HepG2 (cell line): ENCODE measurements around the gene ST8SIA6. TPM values are rescaled to one million over a fixed set of nuclear protein-coding genes. Genes with fewer than 3 reads are reported as not detected.

ENCODE experiments used
- ATAC-seq: fragments of 200-7000 bp; cut with Tn5 transposase; 3 replicates; pipeline ENCODE4 v1.9.1; 2020; ENCODE audit warnings: mild to moderate bottlenecking, moderate library complexity
- BruUV-seq: library from RNA; stranded (reverse); fragments of 400-500 nt; replicated peaks from 2 replicates; lab custom pipeline; 2021; lab: Mats Ljungman, UMichigan
- CTCF ChIA-PET: fragments of 300-600 bp; formaldehyde crosslinking; extraction: SDS; loops from one replicate; lab custom pipeline; 2021; ENCODE audit warnings: low total read pairs, inconsistent platforms, low intra/inter-chr PET ratio; lab: Yijun Ruan, JAX
- POLR2A ChIA-PET: fragments of 350-600 bp; sonication (Branson Sonifier 250); formaldehyde crosslinking; loops from one replicate; lab custom pipeline; 2020; ENCODE audit warnings: antibody characterized with exemption, inconsistent platforms; lab: Yijun Ruan, JAX
- DNase-seq: peaks from one replicate; pipeline ENCODE4 v3.0.0-alpha.2; 2015; ENCODE audit warnings: low spot score
- FAIRE-seq: peaks from 3 replicates; lab custom pipeline; 2011; peaks lifted over from hg19 to GRCh38; lab: Jason Lieb, UNC
- H2AFZ ChIP-seq: one replicate; pipeline ENCODE4 v1.6.1; 2011; ENCODE audit warnings: low read length, inconsistent platforms
- H3K27ac ChIP-seq: fragments of 300-600 bp; 3 replicates; pipeline ENCODE4 v1.8.0; 2011; ENCODE audit warnings: mixed run types, mild to moderate bottlenecking, mixed read lengths, low read length, inconsistent platforms; ENCODE audit not compliant: insufficient read depth; ENCODE audit errors: extremely low read length
- H3K27me3 ChIP-seq, 2 experiments: fragments of 200-600 bp in 1 of 2; 2 replicates in 1 of 2; 3 replicates in 1 of 2; pipeline versions ENCODE4 v1.6.0 to v1.8.0; 2011; ENCODE audit warnings: low read length in 2 of 2, mild to moderate bottlenecking in 2 of 2, moderate library complexity in 2 of 2, inconsistent platforms in 1 of 2; ENCODE audit not compliant: insufficient read depth in 2 of 2, control insufficient read depth in 1 of 2
- H3K36me3 ChIP-seq, 2 experiments: fragments of 200-600 bp in 1 of 2; replicated peaks in 1 of 2; 2 replicates in 1 of 2; 3 replicates in 1 of 2; pipeline versions ENCODE4 v1.5.1 to v1.8.0; 2011; ENCODE audit warnings: low read length in 2 of 2, inconsistent platforms in 1 of 2; ENCODE audit not compliant: insufficient read depth in 2 of 2, control insufficient read depth in 1 of 2
- H3K4me1 ChIP-seq: 2 replicates; pipeline ENCODE4 v1.5.1; 2012; ENCODE audit warnings: low read length, inconsistent platforms; ENCODE audit not compliant: insufficient read depth
- H3K4me2 ChIP-seq: 2 replicates; pipeline ENCODE4 v1.6.0; 2011; ENCODE audit warnings: low read depth, low read length, inconsistent platforms
- H3K4me3 ChIP-seq, 3 experiments: fragments of 200-600 bp in 1 of 3; sonication (generic), shearing (Covaris generic) in 1 of 3; replicated peaks in 1 of 3; 2 replicates each; pipeline ENCODE4 v1.5.1; 2011 to 2016; ENCODE audit warnings: low read length in 3 of 3, inconsistent platforms in 2 of 3, low read depth in 2 of 3, mild to moderate bottlenecking in 2 of 3, control low read depth in 1 of 3, mixed read lengths in 1 of 3; ENCODE audit not compliant: insufficient read depth in 1 of 3
- H3K79me2 ChIP-seq: one replicate; pipeline ENCODE4 v1.6.1; 2011; ENCODE audit warnings: low read length, inconsistent platforms; ENCODE audit not compliant: insufficient read depth
- H3K9ac ChIP-seq: 2 replicates; pipeline ENCODE4 v1.6.0; 2011; ENCODE audit warnings: mild to moderate bottlenecking, low read depth, low read length, inconsistent platforms; ENCODE audit not compliant: insufficient read depth
- H3K9me3 ChIP-seq: 2 replicates; pipeline ENCODE4 v1.5.1; 2012; ENCODE audit warnings: mild to moderate bottlenecking, low read length
- H4K20me1 ChIP-seq: 2 replicates; pipeline ENCODE4 v1.6.0; 2011; ENCODE audit warnings: inconsistent platforms, mild to moderate bottlenecking, low read length, moderate library complexity; ENCODE audit not compliant: insufficient read depth
- DNMT1 ChIP-seq: sonication (generic); formaldehyde crosslinking; IDR thresholded peaks from 2 replicates; pipeline ENCODE4 v1.5.1; 2020; ENCODE audit warnings: mild to moderate bottlenecking, missing genetic modification reagents
- FOXJ3 ChIP-seq: sonication (generic); formaldehyde crosslinking; IDR thresholded peaks from 2 replicates; pipeline ENCODE4 v1.4.0; 2020; ENCODE audit warnings: missing genetic modification reagents, mild to moderate bottlenecking, borderline replicate concordance
- HNF4G ChIP-seq, 2 experiments: sonication (generic) in 1 of 2; formaldehyde crosslinking in 1 of 2; IDR thresholded peaks; 2 replicates each; pipeline versions ENCODE4 v1.4.0 to v1.6.1; 2011 to 2020; ENCODE audit warnings: borderline replicate concordance in 2 of 2, low read depth in 2 of 2, mild to moderate bottlenecking in 2 of 2, low read length in 1 of 2, missing genetic modification reagents in 1 of 2, moderate library complexity in 1 of 2
- NR2C2 ChIP-seq: sonication (generic); formaldehyde crosslinking; IDR thresholded peaks from 2 replicates; pipeline ENCODE4 v1.4.0; 2020; ENCODE audit warnings: missing genetic modification reagents, mild to moderate bottlenecking, moderate library complexity, borderline replicate concordance
- NR2F1 ChIP-seq, 2 experiments: fragments of 450-650 bp in 1 of 2; formaldehyde crosslinking in 1 of 2; IDR thresholded peaks; 2 replicates each; pipeline versions ENCODE4 v1.5.0 to v1.6.1; 2016 to 2020; ENCODE audit warnings: mild to moderate bottlenecking in 1 of 2, missing compliant biosample characterization in 1 of 2, missing genetic modification reagents in 1 of 2, moderate library complexity in 1 of 2
- U2AF2 ChIP-seq: fragments of 200-400 bp; formaldehyde crosslinking; IDR thresholded peaks from 2 replicates; pipeline ENCODE4 v1.6.1; 2017; ENCODE audit warnings: low read depth, mild to moderate bottlenecking, low read length
- ZBTB33 ChIP-seq: sonication (generic); formaldehyde crosslinking; IDR thresholded peaks from 2 replicates; pipeline ENCODE4 v1.4.0; 2020; ENCODE audit warnings: missing genetic modification reagents
- ZNF354B ChIP-seq: sonication (generic); formaldehyde crosslinking; IDR thresholded peaks from 2 replicates; pipeline ENCODE4 v1.8.0; 2022; ENCODE audit warnings: mild to moderate bottlenecking, missing genetic modification reagents
- ZNF414 ChIP-seq: sonication (generic); formaldehyde crosslinking; IDR thresholded peaks from 2 replicates; pipeline ENCODE4 v1.5.0; 2020; ENCODE audit warnings: missing genetic modification reagents
- ZNF556 ChIP-seq: sonication (generic); formaldehyde crosslinking; IDR thresholded peaks from 2 replicates; pipeline ENCODE4 v1.4.0; 2020; ENCODE audit warnings: mild to moderate bottlenecking, missing genetic modification reagents, borderline replicate concordance
- ZNF660 ChIP-seq: sonication (generic); formaldehyde crosslinking; IDR thresholded peaks from 2 replicates; pipeline ENCODE4 v1.5.1; 2020; ENCODE audit warnings: mild to moderate bottlenecking, low read depth, missing genetic modification reagents, borderline replicate concordance
- ZNF776 ChIP-seq: sonication (generic); formaldehyde crosslinking; IDR thresholded peaks from 2 replicates; pipeline ENCODE4 v1.4.0; 2020; ENCODE audit warnings: mild to moderate bottlenecking, missing genetic modification reagents
- WGBS: methylation state at CpG from one replicate; pipeline ENCODE4 v1.1.6; 2017; ENCODE audit warnings: low lambda C conversion rate; 5-methylcytosine and 5-hydroxymethylcytosine counted together
- in situ Hi-C: cut with HindIII; loops from 2 replicates; pipeline ENCODE4 v1.10.0; 2017; ENCODE audit warnings: low pct_unique_long_range_greater_than_20kb; ENCODE audit not compliant: extremely low pct_ligation_motif_present
- intact Hi-C: fragments of 100-400 bp; cut with micrococcal nuclease; formaldehyde crosslinking; loops from one replicate; pipeline ENCODE4 v1.10.0; 2022; ENCODE audit not compliant: unreplicated experiment
- polyA plus RNA-seq, 8 experiments: library from polyadenylated mRNA; depleted of rRNA in 3 of 8; stranded (reverse) in 7 of 8; unstranded in 1 of 8; fragments of >200 nt; fragmentation: Illumina TruSeq in 4 of 8; extraction: Trizol in 4 of 8; gene quantifications; 2 replicates each; pipeline versions ENCODE4 v1.2.1 to v1.2.3, GENCODE V29; 2011 to 2016; ENCODE audit warnings: low read depth in 4 of 8, missing spikeins in 1 of 8, mixed read lengths in 1 of 8; ENCODE audit not compliant: insufficient read depth in 1 of 8
- total RNA-seq, 5 experiments: library from RNA; depleted of rRNA; stranded (reverse); fragments of >200 nt; fragmentation: Illumina TruSeq; extraction: Trizol; gene quantifications; 2 replicates each; pipeline ENCODE4 v1.2.3, GENCODE V29; 2016; ENCODE audit warnings: low read depth in 1 of 5
- TF ChIP-seq, protein P1 (sequence below): sonication (generic); formaldehyde crosslinking; IDR thresholded peaks from 2 replicates; pipeline ENCODE4 v1.5.0; 2020; ENCODE audit warnings: mild to moderate bottlenecking, low read depth, missing genetic modification reagents, borderline replicate concordance

Gene ST8SIA6
- total and polyA plus RNA-seq, 2 of the 13 experiments (the other 11 are each of a cell fraction or from before 2014, with no cell fraction given), result not detected

DNA sequence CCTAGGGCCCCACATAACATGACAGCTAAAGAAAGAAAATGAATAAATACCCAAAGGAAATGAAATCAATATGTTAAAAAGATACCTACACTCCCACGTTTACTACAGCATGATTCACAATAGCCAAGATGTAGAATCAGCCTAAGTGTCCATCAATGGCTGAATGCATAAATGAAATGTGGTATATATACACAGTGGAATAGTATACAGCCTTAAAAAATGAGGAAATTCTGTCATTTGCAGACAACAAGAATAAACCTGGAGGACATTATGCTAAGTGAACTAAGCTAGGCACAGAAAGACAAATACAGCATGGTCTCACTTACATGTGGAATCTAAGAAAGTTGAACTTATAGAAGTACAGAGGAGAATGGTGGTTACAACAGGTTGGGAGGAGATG, 102.9 kb downstream of the ST8SIA6 start:
- DNase-seq, result no peak
- 0% methylated on average over 1 of the region's 1 CpG for WGBS

DNA sequence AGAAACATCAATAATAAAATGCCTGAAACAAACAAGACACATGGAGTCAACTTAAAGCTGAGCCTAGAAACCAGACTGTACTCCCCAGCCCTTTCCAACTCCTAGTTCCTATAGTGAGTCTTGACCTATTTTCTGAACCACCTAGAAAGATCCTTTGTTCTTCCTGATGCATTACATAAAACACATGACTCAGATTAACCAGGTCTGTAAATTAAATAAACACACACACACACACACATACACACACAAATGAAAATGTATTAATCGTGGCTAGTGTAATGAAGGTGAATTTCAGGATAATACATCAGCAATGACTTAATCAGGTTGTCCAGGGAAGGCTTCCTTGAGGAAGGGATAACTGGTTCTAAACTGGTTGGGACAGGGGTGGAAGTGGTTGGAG, 104.7 kb downstream of the ST8SIA6 start:
- H4K20me1 ChIP-seq, result no peaks in the 10 kb centered on the region
- H3K4me2 ChIP-seq, result no peak overlapping the region
- BruUV-seq, result no TSS peak
- no peak overlapping the region for H3K9ac ChIP-seq
- H3K27ac ChIP-seq, result no peak overlapping the region
- no peak for FAIRE-seq
- H2AFZ ChIP-seq, result no peak overlapping the region
- DNase-seq, result no peak
- no peaks in the 10 kb centered on the region for H3K9me3 ChIP-seq
- H3K27me3 ChIP-seq, result no peaks in the 10 kb centered on the region
- ChIA-PET POLR2A (no interaction called here), CTCF (no interaction called here)
- intact Hi-C loops, result no loop called here
- H3K79me2 ChIP-seq, result no peaks in the 10 kb centered on the region
- 33% methylated on average over 1 of the region's 1 CpG for whole genome bisulfite sequencing
- no peak overlapping the region for H3K4me3 ChIP-seq
- ATAC-seq, result no peak
- in situ Hi-C loops, result no loop called here
- H3K36me3 ChIP-seq, result no peaks in the 10 kb centered on the region
- no peaks in the 10 kb centered on the region for H3K4me1 ChIP-seq
- TF ChIP-seq ZNF556 (no peak), U2AF2 (no peak), NR2C2 (CRISPR knock-in tag) (no peak), ZNF414 (CRISPR knock-in tag) (no peak), DNMT1 (CRISPR knock-in tag) (no peak), ZNF660 (CRISPR knock-in tag) (no peak), ZNF776 (CRISPR knock-in tag) (no peak), NR2F1 (CRISPR knock-in tag; IDR thresholded peaks at IDR 0.05) (no peak), FOXJ3 (CRISPR knock-in tag) (no peak), ZNF354B (CRISPR knock-in tag) (no peak)
- TF ChIP-seq, protein P1, sequence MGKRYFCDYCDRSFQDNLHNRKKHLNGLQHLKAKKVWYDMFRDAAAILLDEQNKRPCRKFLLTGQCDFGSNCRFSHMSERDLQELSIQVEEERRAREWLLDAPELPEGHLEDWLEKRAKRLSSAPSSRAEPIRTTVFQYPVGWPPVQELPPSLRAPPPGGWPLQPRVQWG, result no peak

More for the DNA sequence above, 102.9 kb downstream of the ST8SIA6 start:
- CTCF ChIA-PET, result no interaction called here
- intact Hi-C loops (no loop called here), in situ Hi-C loops (no loop called here)
- ATAC-seq, result no peak
- H3K9ac ChIP-seq, result no peak overlapping the region
- no peak for FAIRE-seq
- H3K4me1 ChIP-seq, result no peaks in the 10 kb centered on the region
- H3K4me2 ChIP-seq, result no peak overlapping the region
- POLR2A ChIA-PET, result no interaction called here
- H2AFZ ChIP-seq, result no peak overlapping the region
- H3K27ac ChIP-seq, result no peak overlapping the region
- TF ChIP-seq HNF4G (IDR thresholded peaks at IDR 0.05; ENCODE audit: borderline replicate concordance, low read depth, low read length) (no peak), HNF4G (CRISPR knock-in tag; IDR thresholded peaks at IDR 0.05; ENCODE audit: borderline replicate concordance, low read depth) (no peak), ZBTB33 (CRISPR knock-in tag) (no peak)
- H4K20me1 ChIP-seq, result no peaks in the 10 kb centered on the region
- no peaks in the 10 kb centered on the region for H3K79me2 ChIP-seq
- no peaks in the 10 kb centered on the region for H3K36me3 ChIP-seq
- H3K4me3 ChIP-seq, result no peak overlapping the region
- BruUV-seq, result no TSS peak
- no peaks in the 10 kb centered on the region for H3K9me3 ChIP-seq
- H3K27me3 ChIP-seq, result no peaks in the 10 kb centered on the region
